Measurements from ENCODE around the gene MALL. TPM values are rescaled to one million over a fixed set of nuclear protein-coding genes. Genes with fewer than 3 reads are reported as not detected.

The MALL gene
- total RNA-seq, 4 donors from 2014 or later = 12.6 to 33.3 (median 24.7) TPM

GRCh38 chr2:110134025-110134424 is 18.4 kb upstream of the MALL start:
- no peak for DNase-seq (ENCODE audit: low spot score in 2 of 2)
- Histone ChIP-seq H3K36me3 (peaks cover 0 to 22% (median 0%) of the 10 kb centered on the region in 3 donors), H3K27me3 (no peaks in the 10 kb centered on the region), H3K4me1 (no peaks in the 10 kb centered on the region), H3K4me3 (no peak overlapping the region), H3K27ac (no peak overlapping the region), H3K9me3 (peaks cover 0 to 21% (median 0%) of the 10 kb centered on the region in 4 donors)
- TF ChIP-seq EP300 (IDR thresholded peaks at IDR 0.05) (no peak), POLR2A (IDR thresholded peaks at IDR 0.05) (no peak)
- TF ChIP-seq, protein P1, sequence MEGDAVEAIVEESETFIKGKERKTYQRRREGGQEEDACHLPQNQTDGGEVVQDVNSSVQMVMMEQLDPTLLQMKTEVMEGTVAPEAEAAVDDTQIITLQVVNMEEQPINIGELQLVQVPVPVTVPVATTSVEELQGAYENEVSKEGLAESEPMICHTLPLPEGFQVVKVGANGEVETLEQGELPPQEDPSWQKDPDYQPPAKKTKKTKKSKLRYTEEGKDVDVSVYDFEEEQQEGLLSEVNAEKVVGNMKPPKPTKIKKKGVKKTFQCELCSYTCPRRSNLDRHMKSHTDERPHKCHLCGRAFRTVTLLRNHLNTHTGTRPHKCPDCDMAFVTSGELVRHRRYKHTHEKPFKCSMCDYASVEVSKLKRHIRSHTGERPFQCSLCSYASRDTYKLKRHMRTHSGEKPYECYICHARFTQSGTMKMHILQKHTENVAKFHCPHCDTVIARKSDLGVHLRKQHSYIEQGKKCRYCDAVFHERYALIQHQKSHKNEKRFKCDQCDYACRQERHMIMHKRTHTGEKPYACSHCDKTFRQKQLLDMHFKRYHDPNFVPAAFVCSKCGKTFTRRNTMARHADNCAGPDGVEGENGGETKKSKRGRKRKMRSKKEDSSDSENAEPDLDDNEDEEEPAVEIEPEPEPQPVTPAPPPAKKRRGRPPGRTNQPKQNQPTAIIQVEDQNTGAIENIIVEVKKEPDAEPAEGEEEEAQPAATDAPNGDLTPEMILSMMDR (IDR thresholded peaks at IDR 0.05) = no peak

GRCh38 chr2:110131166-110131565 is 15.5 kb upstream of the MALL start:
- peaks cover 0 to 21% (median 0%) of the 10 kb centered on the region in 4 donors for H3K9me3 ChIP-seq
- no peak overlapping the region for H3K27ac ChIP-seq
- H3K4me1 ChIP-seq = no peaks in the 10 kb centered on the region
- TF ChIP-seq POLR2A (IDR thresholded peaks at IDR 0.05) (no peak), EP300 (IDR thresholded peaks at IDR 0.05) (no peak)
- TF ChIP-seq, protein P1 (IDR thresholded peaks at IDR 0.05) = no peak
- no peak overlapping the region for H3K4me3 ChIP-seq
- 91 to 94% methylated on average over 2 of the region's 2 CpGs for WGBS, 2 donors
- H3K27me3 ChIP-seq = no peaks in the 10 kb centered on the region
- no peak for DNase-seq (ENCODE audit: low spot score in 2 of 2)
- peaks cover 0 to 39% (median 0%) of the 10 kb centered on the region in 3 donors for H3K36me3 ChIP-seq

DNA sequence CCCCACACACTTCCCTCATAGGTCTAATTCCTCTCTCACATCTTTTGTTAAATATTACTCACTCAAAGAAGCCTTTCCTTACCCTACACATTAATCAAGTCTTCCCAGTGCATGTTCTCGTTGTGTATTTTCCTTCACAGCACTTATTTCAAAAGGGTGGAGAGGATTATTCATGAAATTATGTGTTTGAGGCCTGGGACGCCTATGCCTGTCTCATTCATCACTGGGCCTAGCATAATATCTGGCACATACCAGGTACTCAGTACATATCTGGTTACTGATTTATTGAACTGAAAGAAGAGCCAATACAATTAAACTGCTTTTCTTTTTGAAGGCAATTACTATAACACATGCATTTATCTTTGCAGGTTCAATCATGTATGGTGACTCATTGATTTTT is 15.1 kb upstream of the MALL start:
- no peaks in the 10 kb centered on the region for H3K4me1 ChIP-seq
- TF ChIP-seq, protein P1 (IDR thresholded peaks at IDR 0.05) = no peak
- TF ChIP-seq EP300 (IDR thresholded peaks at IDR 0.05) = no peak
- TF ChIP-seq POLR2A (IDR thresholded peaks at IDR 0.05) = no peak
- no peak for DNase-seq (ENCODE audit: low spot score in 2 of 2)
- H3K27ac ChIP-seq = no peak overlapping the region
- H3K27me3 ChIP-seq = no peaks in the 10 kb centered on the region
- peaks cover 0 to 21% (median 0%) of the 10 kb centered on the region in 4 donors for H3K9me3 ChIP-seq
- H3K4me3 ChIP-seq = no peak overlapping the region
- WGBS, 2 donors = 94 to 96% methylated on average over 2 of the region's 2 CpGs
- peaks cover 0 to 39% (median 0%) of the 10 kb centered on the region in 3 donors for H3K36me3 ChIP-seq

DNA sequence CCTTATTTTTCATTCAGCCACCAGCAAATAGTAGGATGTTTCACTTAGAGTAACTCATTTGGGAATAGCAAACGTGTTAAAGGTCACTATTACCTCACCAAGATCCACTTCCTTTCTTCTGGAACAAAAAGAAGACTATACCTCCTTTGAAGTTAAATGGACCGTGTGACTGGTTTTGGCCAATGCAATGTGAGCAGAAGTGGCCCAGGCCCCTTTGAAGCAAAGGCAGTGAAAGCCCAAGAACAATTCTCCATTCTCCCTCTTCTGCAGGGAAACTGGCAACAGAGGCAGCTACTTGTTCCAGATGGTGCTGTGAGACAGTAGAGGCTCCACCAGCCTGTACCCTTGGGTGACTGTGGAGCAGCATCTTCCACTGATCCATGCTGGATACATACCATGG is 11.3 kb upstream of the MALL start:
- TF ChIP-seq EP300 (IDR thresholded peaks at IDR 0.05) = no peak
- TF ChIP-seq POLR2A (IDR thresholded peaks at IDR 0.05) = no peak
- TF ChIP-seq, protein P1 (IDR thresholded peaks at IDR 0.05) = no peak
- H3K27ac ChIP-seq = no peak overlapping the region
- H3K36me3 ChIP-seq = peaks cover 0 to 41% (median 0%) of the 10 kb centered on the region in 3 donors
- 54 to 55% methylated on average over 2 of the region's 2 CpGs for WGBS, 2 donors
- H3K4me1 ChIP-seq = no peaks in the 10 kb centered on the region
- H3K4me3 ChIP-seq = no peak overlapping the region
- no peaks in the 10 kb centered on the region for H3K9me3 ChIP-seq
- no peaks in the 10 kb centered on the region for H3K27me3 ChIP-seq
- no peak for DNase-seq (ENCODE audit: low spot score in 2 of 2)

GRCh38 chr2:110126086-110126773 is 10.6 kb upstream of the MALL start:
- Histone ChIP-seq H3K9me3 (no peaks in the 10 kb centered on the region), H3K27me3 (no peaks in the 10 kb centered on the region), H3K4me3 (no peak overlapping the region), H3K4me1 (no peaks in the 10 kb centered on the region), H3K27ac (no peak overlapping the region), H3K36me3 (peaks cover 0 to 40% (median 0%) of the 10 kb centered on the region in 3 donors)
- WGBS, 2 donors = 71 to 75% methylated on average over 4 of the region's 4 CpGs
- no peak for DNase-seq (ENCODE audit: low spot score in 2 of 2)
- TF ChIP-seq, protein P1 (IDR thresholded peaks at IDR 0.05) = no peak
- no peak for TF ChIP-seq POLR2A (IDR thresholded peaks at IDR 0.05)
- TF ChIP-seq EP300 (IDR thresholded peaks at IDR 0.05) = no peak

All from tibial nerve (tissue), 4 donors.